ENCODE data around the gene CD4. TPM values are rescaled to one million over a fixed set of nuclear protein-coding genes. Genes with fewer than 3 reads are reported as not detected.

CD4 gene
- 1 to 10 TPM; 1.7 TPM for total RNA-seq

DNA sequence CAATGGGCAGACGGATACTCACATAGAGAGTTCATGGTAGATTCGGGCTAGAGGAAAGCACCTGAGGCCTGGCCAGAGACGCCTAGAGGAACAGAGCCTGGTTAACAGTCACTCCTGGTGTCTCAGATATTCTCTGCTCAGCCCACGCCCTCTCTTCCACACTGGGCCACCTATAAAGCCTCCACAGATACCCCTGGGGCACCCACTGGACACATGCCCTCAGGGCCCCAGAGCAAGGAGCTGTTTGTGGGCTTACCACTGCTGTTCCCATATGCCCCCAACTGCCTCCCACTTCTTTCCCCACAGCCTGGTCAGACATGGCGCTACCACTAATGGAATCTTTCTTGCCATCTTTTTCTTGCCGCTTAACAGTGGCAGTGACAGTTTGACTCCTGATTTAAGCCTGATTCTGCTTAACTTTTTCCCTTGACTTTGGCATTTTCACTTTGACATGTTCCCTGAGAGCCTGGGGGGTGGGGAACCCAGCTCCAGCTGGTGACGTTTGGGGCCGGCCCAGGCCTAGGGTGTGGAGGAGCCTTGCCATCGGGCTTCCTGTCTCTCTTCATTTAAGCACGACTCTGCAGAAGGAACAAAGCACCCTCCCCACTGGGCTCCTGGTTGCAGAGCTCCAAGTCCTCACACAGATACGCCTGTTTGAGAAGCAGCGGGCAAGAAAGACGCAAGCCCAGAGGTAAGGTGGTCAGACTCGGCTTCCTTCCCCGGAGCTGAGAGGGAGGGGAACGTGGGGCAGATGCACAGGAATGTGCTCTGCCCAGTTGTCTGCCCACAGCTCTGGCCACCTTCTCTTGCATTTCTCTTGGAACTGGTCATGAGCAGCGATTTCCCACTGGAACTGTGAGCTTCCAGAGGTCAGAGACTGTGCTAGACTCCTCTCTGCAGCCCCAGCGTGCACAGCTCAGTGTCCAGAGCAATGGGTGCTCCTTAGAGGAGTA, at the start of gene CD4:
Gene CD4, plus strand, starts transcription at position 557 of the 953 bp plus-strand sequence. CDS start 10,611 bp downstream, outside the sequence.

DNA sequence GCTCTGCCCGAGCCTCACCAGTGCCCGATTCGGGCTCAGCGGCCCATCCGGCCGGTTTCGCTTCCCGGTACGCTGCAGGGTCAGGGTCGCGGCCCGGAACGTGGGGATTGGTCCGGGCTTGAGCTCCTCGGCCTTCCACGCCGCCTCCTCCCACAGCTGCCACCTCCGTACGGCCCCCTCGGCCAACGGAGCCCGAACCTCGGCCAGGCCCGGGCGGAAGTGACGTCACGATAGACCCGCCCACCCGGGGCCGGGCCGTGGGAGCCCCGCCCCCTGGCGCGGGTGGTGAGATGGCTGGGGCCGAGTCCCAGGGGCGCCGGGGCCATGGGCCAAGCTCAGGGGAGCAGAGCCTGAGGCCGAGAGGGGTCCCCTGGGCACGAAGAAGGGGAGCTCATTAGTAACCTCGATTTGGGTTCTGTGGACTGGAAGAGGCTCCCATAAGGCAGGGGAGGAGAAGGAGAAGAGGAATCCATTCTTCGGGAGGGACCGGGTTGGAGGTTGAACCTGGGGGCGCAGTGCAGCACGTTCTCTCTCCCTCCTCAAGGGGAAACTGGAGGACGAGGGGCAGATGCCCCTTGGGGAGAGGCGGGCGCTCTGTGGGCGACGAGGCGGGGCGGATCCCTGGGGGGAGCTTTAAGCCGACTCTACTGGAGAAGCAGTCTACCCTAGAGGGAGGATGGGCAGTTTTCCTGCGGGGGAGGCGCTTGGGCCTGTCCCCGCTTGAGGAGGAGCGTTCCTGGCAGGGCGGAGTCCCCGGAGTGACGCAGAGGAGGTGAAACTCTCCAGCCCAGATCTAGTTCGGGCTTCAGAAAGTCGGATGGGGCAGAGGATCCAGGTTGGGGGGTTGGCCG, 36.2 kb upstream of the CD4 start, which contains the start of gene MLF2:
Gene MLF2, minus strand, starts transcription at position 221 of the 851 bp plus-strand sequence. CDS start 807 bp downstream, outside the sequence.

GRCh38 chr12:6765634-6766581, 23.4 kb upstream of the CD4 start, which contains the start of gene PTMS:
TSS of gene PTMS (plus strand) at chr12:6766363. CDS start at chr12:6766706, 343 bp downstream.

DNA sequence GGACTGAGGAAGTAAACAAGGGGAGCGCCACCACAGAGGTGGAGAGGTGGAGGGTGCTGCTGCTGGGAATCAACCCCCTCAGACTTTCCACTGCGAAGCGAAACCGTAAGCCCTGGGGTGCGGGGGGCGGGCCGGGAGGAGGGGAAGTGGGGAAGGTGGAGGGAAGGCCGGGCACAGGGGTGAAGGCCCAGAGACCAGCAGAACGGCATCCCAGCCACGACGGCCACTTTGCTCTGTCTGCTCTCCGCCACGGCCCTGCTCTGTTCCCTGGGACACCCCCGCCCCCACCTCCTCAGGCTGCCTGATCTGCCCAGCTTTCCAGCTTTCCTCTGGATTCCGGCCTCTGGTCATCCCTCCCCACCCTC, 17.0 kb upstream of the CD4 start, which contains the start of gene LAG3:
Gene LAG3, plus strand, starts transcription at position 190 of the 365 bp plus-strand sequence. CDS start 333 bp downstream, outside the sequence.

DNA sequence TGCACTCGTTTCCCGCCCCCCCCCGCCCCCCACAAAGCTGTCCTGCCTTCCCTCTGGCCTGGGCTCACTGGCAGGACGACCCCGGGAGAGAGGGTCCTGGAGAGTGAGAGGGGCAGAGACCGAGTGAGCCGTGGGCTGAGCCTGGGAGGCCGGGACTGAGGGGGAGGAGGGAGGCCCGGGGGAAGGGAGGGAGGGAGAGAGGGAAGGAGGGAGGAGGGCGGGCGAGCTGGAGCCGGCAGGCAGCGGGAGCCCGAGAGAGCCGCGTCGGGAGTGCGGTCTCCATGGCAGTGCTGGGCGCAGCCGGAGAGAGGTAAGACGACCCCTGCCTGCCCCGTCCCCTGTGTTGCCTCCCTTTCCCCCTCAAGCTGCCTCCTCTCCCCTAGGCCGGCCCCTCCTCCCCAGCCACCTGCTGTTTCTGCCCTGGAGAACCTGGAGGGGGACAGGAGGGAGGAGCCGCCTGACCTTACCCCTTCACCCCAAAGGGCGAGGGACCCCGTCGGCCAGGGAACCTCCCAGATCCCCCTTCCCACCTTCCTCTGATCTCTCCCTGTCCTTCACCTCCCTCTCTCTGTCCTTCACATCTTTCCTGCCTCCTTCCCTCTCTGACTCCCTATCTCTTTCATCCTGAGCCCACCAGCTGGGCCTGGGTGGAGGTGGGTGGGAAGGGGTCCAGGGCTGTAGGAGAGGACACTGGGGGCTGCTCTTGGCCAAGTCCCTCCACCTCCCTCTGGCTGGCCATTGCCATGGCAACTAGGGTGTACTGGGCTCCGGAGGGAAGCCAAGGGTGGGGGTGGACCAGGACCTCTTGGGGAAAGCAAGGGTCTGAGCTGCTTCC, 32.5 kb downstream of the CD4 start, which contains the start of gene GPR162:
Gene GPR162, plus strand, starts transcription at position 231 of the 835 bp plus-strand sequence. CDS start 2,078 bp downstream, outside the sequence.

GRCh38 chr12:6827982-6828780, 38.9 kb downstream of the CD4 start, which contains the start of gene P3H3:
TSS of gene P3H3 (plus strand) at chr12:6828407. CDS start at chr12:6828441, 34 bp downstream.

DNA sequence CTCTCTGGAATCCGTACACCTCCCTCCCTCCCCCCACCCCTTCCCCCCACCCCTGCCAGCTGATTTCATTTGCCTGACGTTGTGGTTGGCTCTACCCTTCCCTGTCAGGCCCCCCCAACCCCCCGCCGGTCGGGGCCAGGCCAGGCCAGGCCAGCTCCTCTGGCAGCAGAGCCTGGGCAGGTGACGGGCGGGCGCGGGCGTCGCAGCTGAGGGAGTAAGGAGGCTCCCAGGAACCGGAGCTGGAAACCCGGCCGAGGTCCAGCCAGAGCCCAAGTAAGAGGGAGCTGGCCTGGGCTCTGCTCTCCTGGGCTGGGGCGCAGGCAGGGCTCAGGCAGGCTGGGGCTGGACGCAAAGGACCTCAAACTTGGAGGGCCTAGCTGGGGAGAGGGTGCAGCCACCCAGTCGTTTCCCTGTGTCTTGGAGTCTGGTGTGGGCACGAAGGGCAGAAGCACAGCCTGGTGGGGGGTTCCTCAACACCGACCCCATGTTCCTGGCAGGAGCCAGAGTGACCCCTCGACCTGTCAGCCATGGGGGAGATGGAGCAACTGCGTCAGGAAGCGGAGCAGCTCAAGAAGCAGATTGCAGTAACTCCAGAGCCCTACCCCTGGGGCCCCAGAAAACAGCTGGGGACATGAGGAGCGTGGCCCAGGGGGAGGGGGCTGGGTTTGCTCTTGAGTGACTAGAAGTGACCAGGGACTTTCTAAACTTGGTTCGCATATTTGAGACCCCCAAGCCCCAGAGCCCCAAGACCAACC, 51.6 kb downstream of the CD4 start, which contains the start of gene GNB3:
Gene GNB3, plus strand, starts transcription at position 165 of the 755 bp plus-strand sequence. Its CDS starts 363 bp downstream, at position 528.

GRCh38 chr12:6851153-6851920, 62.0 kb downstream of the CD4 start, which contains the start of gene CDCA3:
TSS of gene CDCA3 (minus strand) at chr12:6851286. CDS start at chr12:6850952, 334 bp downstream.

GRCh38 chr12:6851921-6852650, 62.8 kb downstream of the CD4 start, which contains the start of gene USP5:
TSS of gene USP5 (plus strand) at chr12:6852150. CDS start at chr12:6852180, 30 bp downstream.

DNA sequence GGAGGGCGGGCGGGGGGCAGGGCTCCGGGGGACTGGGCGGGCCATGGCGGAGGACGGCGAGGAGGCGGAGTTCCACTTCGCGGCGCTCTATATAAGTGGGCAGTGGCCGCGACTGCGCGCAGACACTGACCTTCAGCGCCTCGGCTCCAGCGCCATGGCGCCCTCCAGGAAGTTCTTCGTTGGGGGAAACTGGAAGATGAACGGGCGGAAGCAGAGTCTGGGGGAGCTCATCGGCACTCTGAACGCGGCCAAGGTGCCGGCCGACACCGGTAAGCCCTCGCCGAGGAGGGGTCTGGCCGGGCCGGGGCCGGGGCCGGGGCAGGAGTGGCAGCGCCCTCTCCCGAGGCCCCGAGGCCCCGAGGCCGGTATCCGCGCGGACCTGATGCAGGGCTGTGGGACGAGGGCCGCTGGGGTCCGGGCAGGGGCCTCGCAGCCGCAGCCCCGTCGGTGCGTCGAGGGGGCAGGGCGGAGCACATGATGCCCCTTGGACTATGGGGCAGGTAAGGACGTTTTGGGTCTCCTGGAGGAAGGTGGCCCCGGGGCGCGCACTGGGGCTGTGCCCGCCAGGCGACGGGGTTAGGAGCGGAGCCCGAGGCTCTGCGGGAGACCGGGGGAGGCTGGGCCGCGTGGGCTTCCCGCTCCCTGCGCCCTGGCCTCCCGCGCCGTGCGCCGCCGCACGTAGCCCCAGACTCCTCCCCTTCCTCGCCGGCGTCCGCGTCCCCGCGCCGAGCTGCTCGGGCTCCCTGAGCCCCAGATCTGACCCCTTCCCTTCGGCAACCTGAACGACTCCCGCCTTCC, 78.3 kb downstream of the CD4 start, which contains the start of gene TPI1:
Gene TPI1, plus strand, starts transcription at position 119 of the 798 bp plus-strand sequence. Its CDS starts 36 bp downstream, at position 155.

Other genes with a start within 250 kb of the CD4 start
- 10 to 100 TPM; 15.3 to 15.5 TPM for gene IFFO1, start 233.5 kb upstream of the CD4 start, total RNA-seq
- 10 to 100 TPM; 24.4 to 39.3 TPM for gene NOP2, start 221.2 kb upstream of the CD4 start, total RNA-seq
- gene CHD4, start 182.1 kb upstream of the CD4 start, total RNA-seq, result 100 to 1,000 TPM; 172 to 203 TPM
- under 1 TPM in 1 of 2 donors, not detected in 1; under 0.01 TPM for gene LPAR5, start 153.6 kb upstream of the CD4 start, total RNA-seq
- gene ACRBP, start 142.1 kb upstream of the CD4 start, total RNA-seq, result not detected
- gene ING4, start 126.4 kb upstream of the CD4 start, total RNA-seq, result 10 to 100 TPM; 23.6 to 38.5 TPM
- gene ZNF384, start 100.2 kb upstream of the CD4 start, total RNA-seq, result 10 to 100 TPM; 23.4 to 29.3 TPM
- not detected for gene PIANP, start 88.7 kb upstream of the CD4 start, total RNA-seq
- 100 to 1,000 TPM in 1 of 2 donors, 10 to 100 TPM in 1; 98.4 to 105 TPM for gene COPS7A, start 65.5 kb upstream of the CD4 start, total RNA-seq
- gene MLF2, start 36.4 kb upstream of the CD4 start, total RNA-seq, result 100 to 1,000 TPM; 168 to 185 TPM
- 10 to 100 TPM; 36.8 to 67.6 TPM for gene PTMS, start 23.2 kb upstream of the CD4 start, total RNA-seq
- under 1 TPM in 1 of 2 donors, not detected in 1; 0.34 TPM for gene LAG3, start 17.0 kb upstream of the CD4 start, total RNA-seq
- gene GPR162, start 32.3 kb downstream of the CD4 start, total RNA-seq, result under 1 TPM; under 0.01 to 0.33 TPM
- 10 to 100 TPM; 13.4 to 36.3 TPM for gene P3H3, start 38.9 kb downstream of the CD4 start, total RNA-seq
- under 1 TPM; 0.33 to 0.69 TPM for gene GNB3, start 51.4 kb downstream of the CD4 start, total RNA-seq
- 10 to 100 TPM; 16.9 to 54.9 TPM for gene CDCA3, start 61.8 kb downstream of the CD4 start, total RNA-seq
- gene USP5, start 62.6 kb downstream of the CD4 start, total RNA-seq, result 10 to 100 TPM; 89.2 to 93.3 TPM
- 100 to 1,000 TPM; 611 to 916 TPM for gene TPI1, start 78.0 kb downstream of the CD4 start, total RNA-seq
- gene SPSB2, start 83.8 kb downstream of the CD4 start, total RNA-seq, result 1 to 10 TPM; 5.2 to 8.0 TPM
- 10 to 100 TPM in 1 of 2 donors, 1 to 10 TPM in 1; 6.2 to 10.3 TPM for gene LRRC23, start 115.3 kb downstream of the CD4 start, total RNA-seq
- gene ENO2, start 125.1 kb downstream of the CD4 start, total RNA-seq, result 10 to 100 TPM; 17.9 to 20.3 TPM
- 10 to 100 TPM in 1 of 2 donors, 1 to 10 TPM in 1; 8.6 to 13.3 TPM for gene ATN1, start 138.4 kb downstream of the CD4 start, total RNA-seq
- gene RNU7-1, start 154.3 kb downstream of the CD4 start, total RNA-seq, result not detected
- gene C12orf57, start 154.5 kb downstream of the CD4 start, total RNA-seq, result 10 to 100 TPM; 49.9 to 66.3 TPM
- gene PTPN6, start 161.8 kb downstream of the CD4 start, total RNA-seq, result under 1 TPM in 1 of 2 donors, not detected in 1; 0.33 TPM
- gene PHB2, start 181.1 kb downstream of the CD4 start, total RNA-seq, result 100 to 1,000 TPM; 172 to 255 TPM
- 10 to 100 TPM; 31.0 to 59.6 TPM for gene EMG1, start 181.4 kb downstream of the CD4 start, total RNA-seq
- 10 to 100 TPM; 18.0 to 20.6 TPM for gene LPCAT3, start 228.9 kb downstream of the CD4 start, total RNA-seq